ENCODE results near the gene FER. TPM values are rescaled to one million over a fixed set of nuclear protein-coding genes. Genes with fewer than 3 reads are reported as not detected.
A peak's percentile ranks its signal among the peaks of the same experiment; 100 is the strongest.

The FER gene
- total RNA-seq, 2 experiments from 2014 or later, result 9.4 to 10.0 TPM

DNA sequence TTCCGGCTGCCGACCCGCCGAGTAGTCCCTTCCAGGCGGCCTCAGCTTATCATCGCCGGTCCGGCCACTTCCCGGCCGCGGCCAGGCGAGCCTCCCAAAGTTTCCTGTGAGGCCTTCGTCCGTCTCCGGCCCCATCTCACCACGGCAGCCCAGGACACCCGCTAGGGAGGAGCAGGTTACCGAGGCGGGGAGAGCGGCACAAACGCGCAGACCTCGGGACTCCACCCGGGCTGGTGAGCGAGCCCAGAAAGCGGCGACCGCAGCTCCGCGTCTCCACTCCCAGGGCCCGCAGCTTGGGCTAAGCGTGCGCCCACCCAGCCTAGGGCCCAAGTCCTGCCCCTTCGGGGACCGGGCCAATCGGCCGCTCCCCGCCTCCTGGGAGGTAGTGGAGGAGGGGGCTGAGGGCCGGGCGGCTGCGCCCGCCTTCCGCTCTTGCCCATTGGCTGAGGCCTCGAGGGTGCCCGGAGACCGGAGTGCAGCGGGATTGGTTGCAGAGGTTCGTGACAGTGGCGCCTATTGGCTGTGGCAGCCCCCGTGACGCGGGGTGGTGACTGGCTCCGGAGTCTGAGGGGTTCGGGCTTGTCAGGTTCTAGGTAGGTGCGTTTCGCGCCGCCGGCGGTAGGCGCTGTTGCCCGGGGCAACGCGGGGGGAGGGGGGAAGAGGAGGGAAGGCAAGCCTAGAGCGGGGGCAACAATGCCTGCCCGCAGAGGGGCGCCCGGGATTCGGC lies 867 bp downstream of the FER start:
- Histone ChIP-seq H3K79me2 (ENCODE audit: insufficient read depth, low read depth, low read length) (no peaks in the 10 kb centered on the region), H3K27ac (ENCODE audit: low read depth, low read length, poor library complexity, severe bottlenecking) (no peak overlapping the region), H2AFZ (ENCODE audit: low read length) (peak overlapping the region; percentile 99), H3K9me3 (ENCODE audit: low read length) (no peaks in the 10 kb centered on the region), H3K36me3 (ENCODE audit: insufficient read depth, low read length) (no peaks in the 10 kb centered on the region), H3K4me3 (ENCODE audit: low read depth, low read length, poor library complexity, severe bottlenecking) (peak overlapping the region; percentile 81), H4K20me1 (ENCODE audit: insufficient read depth, low read length) (no peaks in the 10 kb centered on the region), H3K4me2 (ENCODE audit: low read length) (peak overlapping the region; percentile 90), H3K4me1 (ENCODE audit: insufficient read depth, low read length, poor library complexity, severe bottlenecking) (peaks cover 6% of the 10 kb centered on the region), H3K9me2 (ENCODE audit: insufficient read depth, low read length) (no peaks in the 10 kb centered on the region)
- no TSS peak for BruUV-seq (replicated peaks)
- peak; percentile 96 for DNase-seq (ENCODE audit: low spot score)
- intact Hi-C loops (cut with micrococcal nuclease; ENCODE audit: unreplicated experiment), result loop anchor here (1.0 to 10.0 kb wide), 3 partner anchors 364 to 939 kb away; partner anchors contain the start of genes FBXL17 and MAN2A1
- ChIA-PET CTCF (ENCODE audit: unreplicated experiment) (no interaction called here), POLR2A (no interaction called here)
- TF ChIP-seq CTCF (conservative IDR thresholded peaks at IDR 0.05; ENCODE audit: low read length) (peak; percentile 56), EZH2phosphoT487 (IDR thresholded peaks at IDR 0.05; ENCODE audit: borderline replicate concordance, low read depth, low read length) (no peak)

- H3K4me1 ChIP-seq (ENCODE audit: insufficient read depth, low read length, poor library complexity, severe bottlenecking), result peaks cover 6% of the 10 kb centered on the region
- H3K9me3 ChIP-seq (ENCODE audit: low read length), result no peaks in the 10 kb centered on the region
- no TSS peak for BruUV-seq (replicated peaks)
- peak overlapping the region; percentile 80 for H3K4me2 ChIP-seq (ENCODE audit: low read length)
- H4K20me1 ChIP-seq (ENCODE audit: insufficient read depth, low read length), result no peaks in the 10 kb centered on the region
- TF ChIP-seq CTCF (conservative IDR thresholded peaks at IDR 0.05; ENCODE audit: low read length) (0 out of 2 replicates have a peak, but pooled peaks have one; percentile 16), EZH2phosphoT487 (IDR thresholded peaks at IDR 0.05; ENCODE audit: borderline replicate concordance, low read depth, low read length) (no peak)
- no peaks in the 10 kb centered on the region for H3K9me2 ChIP-seq (ENCODE audit: insufficient read depth, low read length)
- intact Hi-C loops (cut with micrococcal nuclease; ENCODE audit: unreplicated experiment), result loop anchor here (5.0 to 10.0 kb wide), 2 partner anchors 364 to 938 kb away; partner anchors contain the start of genes FBXL17 and MAN2A1
- POLR2A ChIA-PET, result interaction anchor here (1.4 kb wide), 1 partner anchor 11 kb away, joined by 4 read pairs; no protein-coding TSS in a partner anchor
- peak overlapping the region; percentile 82 for H2AFZ ChIP-seq (ENCODE audit: low read length)
- no peaks in the 10 kb centered on the region for H3K79me2 ChIP-seq (ENCODE audit: insufficient read depth, low read depth, low read length)
- CTCF ChIA-PET (ENCODE audit: unreplicated experiment), result no interaction called here
- H3K4me3 ChIP-seq (ENCODE audit: low read depth, low read length, poor library complexity, severe bottlenecking), result peak overlapping the region; percentile 81
- DNase-seq (ENCODE audit: low spot score), result peak; percentile 21
- H3K36me3 ChIP-seq (ENCODE audit: insufficient read depth, low read length), result no peaks in the 10 kb centered on the region
- H3K27ac ChIP-seq (ENCODE audit: low read depth, low read length, poor library complexity, severe bottlenecking), result no peak overlapping the region
Observed at GRCh38 chr5:108749128-108749861, 1.6 kb downstream of the FER start.

All from OCI-LY7 (cell line).